IgD-negative memory B cell (primary cell): Measurements from ENCODE around the gene ANXA6. TPM values are rescaled to one million over a fixed set of nuclear protein-coding genes. Genes with fewer than 3 reads are reported as not detected.

Experiments
- H3K27ac Mint-ChIP-seq, 3 donors: one replicate each; pipeline ENCODE4 v1.8.0; 2020 to 2022; ENCODE audit warnings: mild to moderate bottlenecking in 3 of 3, mixed read lengths in 3 of 3, moderate library complexity in 1 of 3
- H3K27me3 Mint-ChIP-seq: one replicate; pipeline ENCODE4 v1.8.0; 2021; ENCODE audit warnings: mixed read lengths
- H3K36me3 Mint-ChIP-seq: one replicate; pipeline ENCODE4 v1.8.0; 2020; ENCODE audit warnings: mild to moderate bottlenecking, mixed read lengths
- H3K4me1 Mint-ChIP-seq, 3 donors: one replicate each; pipeline ENCODE4 v1.8.0; 2020 to 2022; ENCODE audit warnings: mixed read lengths in 3 of 3, mild to moderate bottlenecking in 1 of 3
- H3K4me3 Mint-ChIP-seq, 4 donors: one replicate each; pipeline ENCODE4 v1.8.0; 2020 to 2022; ENCODE audit warnings: mild to moderate bottlenecking in 4 of 4, mixed read lengths in 4 of 4, moderate library complexity in 3 of 4
- H3K9me3 Mint-ChIP-seq, 3 donors: one replicate each; pipeline ENCODE4 v1.8.0; 2020 to 2021; ENCODE audit warnings: mixed read lengths in 3 of 3, mild to moderate bottlenecking in 1 of 3
- polyA plus RNA-seq: library from polyadenylated mRNA; unstranded; fragments of 300-500 nt; fragmentation: Illumina TruSeq; gene quantifications from one replicate; pipeline ENCODE4 v1.2.3, GENCODE V29; 2021

Gene ANXA6
- polyA plus RNA-seq, 1 donor from 2014 or later = 298 TPM

DNA sequence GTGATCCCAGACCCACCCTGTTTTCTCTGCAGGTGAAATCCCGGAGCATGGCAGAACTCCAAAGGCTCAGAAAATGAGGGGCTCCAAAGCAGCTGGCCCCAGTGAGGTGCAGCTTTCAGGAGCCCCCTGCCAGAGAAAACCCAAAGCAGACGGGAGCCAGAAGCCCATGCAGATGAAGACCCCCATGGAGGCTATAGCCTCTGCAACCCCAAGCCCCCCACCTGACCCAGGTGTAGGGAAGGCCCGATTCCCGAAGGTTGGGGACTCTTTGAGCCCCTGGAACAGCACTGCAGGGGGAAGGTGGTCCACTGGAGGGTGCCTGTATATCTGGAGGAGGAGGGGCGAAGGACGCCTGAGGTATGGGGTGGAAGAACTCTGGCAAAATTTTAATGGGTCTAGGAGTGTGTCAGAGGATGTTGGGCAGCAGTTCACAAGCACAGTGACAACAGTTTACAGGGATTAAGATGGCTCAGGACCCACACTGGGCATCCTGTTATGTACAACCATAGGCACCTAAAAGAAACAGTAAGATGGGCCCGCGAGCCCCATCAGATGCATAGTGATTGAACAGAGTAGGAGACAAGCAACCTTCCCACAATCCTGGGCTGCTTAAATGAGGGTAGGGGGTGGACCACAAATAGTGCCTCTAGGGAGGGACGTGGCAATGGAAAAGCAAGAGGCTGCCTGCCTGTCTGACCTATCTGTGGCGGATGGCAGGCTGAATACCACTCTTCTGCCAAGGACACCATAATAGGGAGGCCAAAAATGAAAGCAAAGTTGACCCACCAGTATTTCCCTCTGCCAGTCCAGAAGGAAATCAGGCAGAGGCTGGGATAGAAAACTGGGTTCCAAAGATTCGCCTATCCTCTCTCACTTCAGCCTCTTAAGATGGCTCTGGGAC is 16.4 kb upstream of the ANXA6 start:
- H3K27ac Mint-ChIP-seq = peak overlapping the region in 1 of 3 donors; percentile 47
- H3K4me3 Mint-ChIP-seq = no peak overlapping the region
- H3K4me1 Mint-ChIP-seq = peaks cover 17 to 29% (median 24%) of the 10 kb centered on the region in 3 donors

GRCh38 chr5:151171529-151171928 is 13.9 kb upstream of the ANXA6 start:
- H3K27ac Mint-ChIP-seq = peak overlapping the region in 2 of 3 donors; percentile 5 to 39
- no peaks in the 10 kb centered on the region for H3K9me3 Mint-ChIP-seq
- no peaks in the 10 kb centered on the region for H3K27me3 Mint-ChIP-seq
- peaks cover 3% of the 10 kb centered on the region for H3K36me3 Mint-ChIP-seq
- H3K4me1 Mint-ChIP-seq = peaks cover 10 to 22% (median 10%) of the 10 kb centered on the region in 3 donors
- peak overlapping the region in 1 of 4 donors; percentile 60 for H3K4me3 Mint-ChIP-seq

More for the DNA sequence above, 16.4 kb upstream of the ANXA6 start:
- H3K36me3 Mint-ChIP-seq = peaks cover 3% of the 10 kb centered on the region
- no peaks in the 10 kb centered on the region for H3K27me3 Mint-ChIP-seq
- H3K9me3 Mint-ChIP-seq = no peaks in the 10 kb centered on the region

GRCh38 chr5:151168602-151169344 is 11.2 kb upstream of the ANXA6 start:
- peaks cover 17 to 29% (median 19%) of the 10 kb centered on the region in 3 donors for H3K4me1 Mint-ChIP-seq
- no peaks in the 10 kb centered on the region for H3K9me3 Mint-ChIP-seq
- peak overlapping the region in 1 of 4 donors; percentile 78 for H3K4me3 Mint-ChIP-seq
- no peaks in the 10 kb centered on the region for H3K36me3 Mint-ChIP-seq
- no peaks in the 10 kb centered on the region for H3K27me3 Mint-ChIP-seq
- peak overlapping the region in 1 of 3 donors; percentile 59 for H3K27ac Mint-ChIP-seq

DNA sequence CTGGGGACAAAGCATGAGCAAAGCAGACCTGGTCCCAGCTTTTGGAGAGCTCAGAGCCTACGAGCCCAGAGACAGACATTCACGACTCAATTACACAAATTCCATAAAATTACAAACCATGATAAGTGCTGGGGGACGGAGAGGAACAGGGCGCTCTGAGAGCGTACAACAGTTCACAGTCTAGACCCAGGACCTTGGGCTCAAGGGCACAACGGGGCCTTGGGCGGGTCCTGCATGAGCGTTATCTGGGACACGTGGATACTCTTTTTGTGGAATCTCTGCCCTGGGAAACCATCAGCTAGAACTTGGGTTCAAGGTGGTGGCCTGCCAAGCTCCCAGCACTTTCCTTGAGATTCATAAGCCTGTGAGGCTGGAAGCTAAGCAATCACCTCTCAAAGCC is 9.4 kb upstream of the ANXA6 start:
- Mint-ChIP-seq H3K4me1 (peaks cover 17 to 27% (median 19%) of the 10 kb centered on the region in 3 donors), H3K9me3 (no peaks in the 10 kb centered on the region), H3K4me3 (no peak overlapping the region), H3K27me3 (no peaks in the 10 kb centered on the region), H3K27ac (no peak overlapping the region), H3K36me3 (no peaks in the 10 kb centered on the region)

DNA sequence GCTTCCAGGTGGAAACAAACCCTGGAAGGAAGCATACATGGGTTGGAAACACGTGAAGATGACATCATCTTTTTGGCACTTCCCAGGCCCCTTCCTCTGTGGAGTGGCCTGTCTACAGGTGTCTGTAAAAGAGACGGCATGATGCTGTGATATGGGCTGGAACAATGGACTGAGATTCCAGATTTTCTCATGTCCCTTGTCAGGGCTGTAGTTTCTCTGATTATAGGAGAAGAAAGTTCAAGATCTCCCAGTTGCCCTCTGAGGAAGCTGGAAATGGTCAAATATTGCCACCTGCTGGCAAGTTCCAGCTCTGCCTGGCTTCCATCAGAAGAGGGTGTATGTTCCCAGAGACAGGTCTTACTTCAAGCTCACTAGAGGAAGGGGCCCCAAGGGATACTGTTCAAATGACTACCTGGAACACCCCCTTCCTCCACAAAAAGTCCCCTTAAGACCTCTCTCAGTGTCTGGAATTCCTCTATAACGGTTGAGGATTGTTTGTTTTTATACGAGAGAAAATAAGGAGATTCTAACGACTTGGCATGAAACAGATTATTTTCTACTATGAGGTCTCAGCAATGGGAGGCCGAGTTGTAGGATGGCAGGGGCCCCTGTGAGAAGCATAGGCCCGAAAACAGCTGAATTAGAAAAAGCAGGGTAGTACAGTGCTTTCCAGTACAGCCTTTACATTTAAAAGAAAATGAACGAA is 7.3 kb upstream of the ANXA6 start:
- no peaks in the 10 kb centered on the region for H3K36me3 Mint-ChIP-seq
- H3K27me3 Mint-ChIP-seq = no peaks in the 10 kb centered on the region
- H3K27ac Mint-ChIP-seq = peak overlapping the region in 2 of 3 donors; percentile 57 to 64
- H3K4me1 Mint-ChIP-seq = peaks cover 8 to 20% (median 12%) of the 10 kb centered on the region in 3 donors
- H3K9me3 Mint-ChIP-seq = no peaks in the 10 kb centered on the region
- H3K4me3 Mint-ChIP-seq = peak overlapping the region in 3 of 4 donors; percentile 45 to 66 (median 51)

DNA sequence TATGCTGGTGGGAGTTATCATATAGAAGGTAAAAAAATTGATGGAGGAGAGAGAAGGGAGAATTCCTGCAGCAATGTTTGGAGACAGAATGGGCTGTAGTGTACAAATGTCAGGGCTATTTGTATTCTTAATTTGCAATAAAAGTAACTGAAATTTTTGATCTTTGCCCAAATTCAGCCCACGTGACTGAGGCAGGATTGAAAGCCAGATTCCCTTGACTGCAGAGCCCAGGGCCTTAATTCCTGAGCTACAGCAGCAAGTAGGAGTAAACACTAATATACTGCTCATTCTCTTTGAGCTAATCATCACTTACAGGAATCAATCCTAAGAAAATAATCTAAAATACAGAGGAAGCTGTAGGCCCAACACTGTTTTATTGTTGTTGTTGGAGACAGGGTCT is 5.2 kb upstream of the ANXA6 start:
- Mint-ChIP-seq H3K4me1 (peaks cover 24 to 33% (median 24%) of the 10 kb centered on the region in 3 donors), H3K36me3 (no peaks in the 10 kb centered on the region), H3K27ac (no peak overlapping the region)

GRCh38 chr5:151159649-151160373 is 2.2 kb upstream of the ANXA6 start:
- Mint-ChIP-seq H3K9me3 (no peaks in the 10 kb centered on the region), H3K36me3 (no peaks in the 10 kb centered on the region), H3K4me1 (peaks cover 27 to 41% (median 33%) of the 10 kb centered on the region in 3 donors), H3K4me3 (peak overlapping the region; percentile 31 to 99 (median 63)), H3K27ac (peak overlapping the region; percentile 49 to 98 (median 94)), H3K27me3 (no peaks in the 10 kb centered on the region)

More for the DNA sequence above, 5.2 kb upstream of the ANXA6 start:
- no peaks in the 10 kb centered on the region for H3K9me3 Mint-ChIP-seq
- no peak overlapping the region for H3K4me3 Mint-ChIP-seq
- H3K27me3 Mint-ChIP-seq = no peaks in the 10 kb centered on the region

DNA sequence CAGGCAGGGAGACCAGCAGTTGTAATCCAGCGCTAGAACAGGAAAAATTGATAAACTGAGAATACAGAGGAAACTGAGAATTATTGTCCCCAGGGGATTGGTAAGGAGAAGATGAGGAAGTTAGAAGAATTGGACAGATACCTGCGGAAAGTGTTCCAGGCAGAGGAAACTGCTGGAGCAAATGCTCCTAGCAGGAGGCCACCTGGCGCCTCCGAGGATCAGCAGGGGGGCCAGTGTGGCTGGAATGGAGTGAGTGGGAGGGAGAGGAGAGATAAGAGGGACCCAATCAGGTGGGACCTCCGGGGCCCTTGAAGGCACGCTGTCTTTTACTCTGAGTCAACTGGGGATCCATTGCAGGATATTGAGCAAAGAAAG is 695 bp upstream of the ANXA6 start:
- Mint-ChIP-seq H3K36me3 (no peaks in the 10 kb centered on the region), H3K27ac (peak overlapping the region; percentile 86 to 98 (median 94)), H3K9me3 (no peaks in the 10 kb centered on the region), H3K27me3 (no peaks in the 10 kb centered on the region), H3K4me3 (peak overlapping the region; percentile 97 to 99 (median 99)), H3K4me1 (peaks cover 36 to 49% (median 41%) of the 10 kb centered on the region in 3 donors)

DNA sequence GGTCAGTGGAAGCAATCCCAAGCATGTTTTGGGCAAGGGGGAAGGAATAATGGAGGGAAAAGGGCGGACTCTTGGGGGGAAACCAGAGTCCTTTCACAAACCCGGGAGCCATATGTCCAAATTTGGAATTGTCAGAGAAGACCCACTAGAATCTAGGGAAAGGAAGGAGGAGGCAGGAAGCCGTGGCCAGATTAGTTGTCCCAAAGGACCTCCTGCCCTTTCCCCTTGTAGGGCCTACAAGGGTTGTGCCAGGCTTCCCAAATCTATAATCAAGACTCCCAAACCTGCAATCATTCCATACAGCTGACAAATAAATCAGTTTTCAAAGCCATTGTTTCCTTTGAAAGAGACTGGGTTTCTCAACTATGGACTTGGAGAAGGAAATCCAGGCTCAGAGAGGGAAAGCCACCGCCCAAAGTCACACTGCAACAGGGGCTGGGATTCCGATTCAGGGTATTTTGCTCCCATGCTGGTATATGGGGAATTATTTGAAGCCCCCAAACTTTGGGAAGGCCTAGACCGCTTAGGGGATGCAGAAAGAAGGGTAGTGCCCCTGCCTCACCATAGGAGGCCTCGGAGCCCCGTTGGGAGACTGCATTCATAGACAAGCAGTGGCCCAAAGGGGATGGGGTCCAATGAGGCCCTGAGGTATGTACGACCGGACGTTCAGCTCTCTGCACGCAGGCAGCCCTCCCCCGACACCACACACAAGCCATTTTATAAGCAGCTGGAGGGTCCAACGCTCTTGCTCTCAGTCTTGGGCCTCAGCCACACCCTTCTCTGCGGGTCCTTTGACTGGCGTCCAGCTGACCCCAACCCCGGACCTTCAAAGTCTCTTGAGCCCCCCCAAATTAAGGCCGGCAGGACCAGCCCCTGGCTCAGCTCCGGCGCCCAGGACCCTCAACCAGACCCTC is 815 bp downstream of the ANXA6 start:
- H3K4me3 Mint-ChIP-seq = peak overlapping the region; percentile 97 to 99 (median 99)
- H3K4me1 Mint-ChIP-seq = peaks cover 48 to 64% (median 56%) of the 10 kb centered on the region in 3 donors
- H3K36me3 Mint-ChIP-seq = no peaks in the 10 kb centered on the region
- H3K9me3 Mint-ChIP-seq = no peaks in the 10 kb centered on the region
- no peaks in the 10 kb centered on the region for H3K27me3 Mint-ChIP-seq
- peak overlapping the region; percentile 86 to 98 (median 94) for H3K27ac Mint-ChIP-seq

DNA sequence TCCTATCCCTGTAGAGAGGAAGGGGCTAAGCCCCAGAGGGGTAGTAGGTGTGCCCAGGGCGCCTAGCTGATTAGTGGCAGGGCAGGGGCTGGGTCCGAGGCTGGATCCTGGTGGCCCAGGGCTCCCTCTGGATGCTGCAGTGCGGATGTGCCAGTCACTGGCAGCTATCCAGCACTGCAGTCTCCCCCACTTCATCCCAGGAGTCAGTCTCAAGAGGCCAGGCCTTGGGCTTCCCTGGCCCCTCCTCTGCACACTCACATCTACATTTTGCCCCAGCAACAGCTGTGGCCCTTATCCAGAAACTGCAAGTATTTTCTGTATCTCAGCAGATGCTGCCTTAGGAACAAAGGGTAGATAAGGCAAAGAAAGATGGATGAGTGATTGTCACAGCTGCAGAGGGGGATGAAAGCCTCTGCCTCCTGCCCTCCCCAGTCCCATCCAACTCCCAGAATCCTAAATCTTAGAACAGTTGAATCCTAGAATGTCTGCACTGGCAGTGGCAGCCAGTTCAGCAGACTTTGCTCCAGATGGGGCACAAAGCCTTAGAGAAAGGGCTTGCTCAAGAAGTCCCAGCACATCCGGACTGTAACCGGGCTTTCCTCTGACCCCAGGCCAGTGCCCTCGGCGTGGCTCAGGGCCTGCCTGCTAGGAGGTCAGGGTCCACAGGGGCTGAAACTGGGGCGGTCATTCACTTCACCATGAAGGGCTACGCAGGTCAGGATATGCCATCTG is 1.6 kb downstream of the ANXA6 start:
- no peaks in the 10 kb centered on the region for H3K36me3 Mint-ChIP-seq
- no peaks in the 10 kb centered on the region for H3K27me3 Mint-ChIP-seq
- peak overlapping the region; percentile 97 to 99 (median 99) for H3K4me3 Mint-ChIP-seq
- peaks cover 57 to 71% (median 65%) of the 10 kb centered on the region in 3 donors for H3K4me1 Mint-ChIP-seq
- H3K27ac Mint-ChIP-seq = peak overlapping the region; percentile 86 to 98 (median 96)
- no peaks in the 10 kb centered on the region for H3K9me3 Mint-ChIP-seq

DNA sequence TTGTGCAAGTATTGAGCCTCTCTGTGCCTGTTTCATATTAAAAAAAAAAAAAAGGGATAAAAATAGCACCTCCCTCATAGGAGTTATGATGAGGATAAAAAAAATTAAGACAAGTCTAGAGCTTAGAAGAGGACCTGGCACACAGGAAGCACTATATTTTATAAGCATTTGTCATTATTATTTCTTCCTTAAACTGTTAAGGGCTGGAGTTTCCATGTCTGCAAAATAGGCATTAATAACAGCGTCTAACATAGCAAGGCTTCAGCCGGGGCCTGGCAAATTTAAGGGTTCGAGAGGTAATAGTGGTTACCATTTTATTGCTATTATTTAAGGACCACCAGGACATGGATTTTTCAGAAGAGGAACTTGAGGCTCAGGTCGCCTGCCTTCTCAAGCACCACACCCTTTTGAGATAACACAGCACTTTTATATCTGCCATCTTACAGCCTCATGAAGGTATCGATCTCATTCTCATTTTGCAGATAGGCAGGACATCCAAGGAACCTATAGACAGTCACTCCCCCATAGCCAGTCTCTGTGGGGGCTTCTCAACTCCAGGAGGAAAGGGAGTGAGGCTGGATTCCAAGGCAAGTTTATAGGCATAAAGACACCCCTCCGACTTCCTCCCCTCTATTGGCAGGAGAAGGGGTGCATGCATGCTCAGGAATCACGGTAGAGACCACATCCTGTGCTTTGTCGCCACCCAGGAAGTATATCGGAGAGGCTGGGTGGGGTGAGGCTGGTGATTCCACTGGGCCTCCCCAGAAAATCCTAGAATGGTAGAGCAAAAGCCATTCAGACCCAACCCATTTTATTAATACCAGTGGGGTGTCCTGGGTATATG is 2.4 kb downstream of the ANXA6 start:
- H3K9me3 Mint-ChIP-seq = no peaks in the 10 kb centered on the region
- H3K27ac Mint-ChIP-seq = peak overlapping the region; percentile 86 to 98 (median 96)
- peaks cover 2% of the 10 kb centered on the region for H3K36me3 Mint-ChIP-seq
- H3K27me3 Mint-ChIP-seq = no peaks in the 10 kb centered on the region
- H3K4me1 Mint-ChIP-seq = peaks cover 65 to 74% (median 72%) of the 10 kb centered on the region in 3 donors
- peak overlapping the region; percentile 97 to 99 (median 99) for H3K4me3 Mint-ChIP-seq

DNA sequence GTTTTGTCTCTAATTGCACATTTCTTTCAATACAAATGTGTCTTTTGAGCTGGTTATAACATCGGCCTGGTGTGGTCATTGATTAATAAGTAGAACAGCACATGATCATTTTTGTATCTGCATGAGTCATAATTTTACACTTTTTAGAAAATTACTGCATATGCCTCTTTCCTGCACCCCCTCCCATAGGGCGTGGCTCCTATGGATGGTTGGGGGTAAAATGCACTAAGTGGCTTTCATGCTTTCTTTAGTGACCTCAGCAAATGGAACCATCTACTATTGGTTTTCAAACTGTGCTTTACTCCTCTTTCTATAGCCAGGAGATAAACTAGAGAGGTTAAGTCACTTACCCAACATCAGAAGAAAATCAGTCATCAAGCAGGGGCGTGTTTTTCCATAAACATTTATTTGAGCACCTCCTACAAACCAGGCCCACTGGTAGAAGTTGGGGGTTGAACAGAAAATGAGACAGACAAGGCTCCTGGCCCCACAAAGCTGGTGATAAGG is 3.8 kb downstream of the ANXA6 start:
- H3K36me3 Mint-ChIP-seq = peaks cover 3% of the 10 kb centered on the region
- H3K4me3 Mint-ChIP-seq = peak overlapping the region; percentile 31 to 99 (median 78)
- no peaks in the 10 kb centered on the region for H3K9me3 Mint-ChIP-seq
- H3K27ac Mint-ChIP-seq = peak overlapping the region; percentile 87 to 95 (median 92)
- H3K27me3 Mint-ChIP-seq = no peaks in the 10 kb centered on the region
- H3K4me1 Mint-ChIP-seq = peaks cover 62 to 72% (median 71%) of the 10 kb centered on the region in 3 donors
